GM18951 (cell line): ENCODE measurements around the gene SMARCC2.

Experiments
- POLR2A ChIP-seq: IDR thresholded peaks from 4 replicates; pipeline ENCODE4 v1.6.1; 2011; ENCODE audit warnings: mild to moderate bottlenecking; ENCODE audit not compliant: insufficient read length, insufficient read depth; ENCODE audit errors: extremely low read depth
- in situ Hi-C: fragments of 300-500 bp; cut with MboI; formaldehyde crosslinking; loops from one replicate; pipeline ENCODE4 v1.12.0; 2022; ENCODE audit warnings: low sequenced_read_pairs, mixed read lengths, inconsistent platforms; ENCODE audit not compliant: unreplicated experiment

The SMARCC2 gene

GRCh38 chr12:56165369-56165768 is 23.9 kb downstream of the SMARCC2 start:
- in situ Hi-C loops, result no loop called here
- peak; percentile 25 for TF ChIP-seq POLR2A

GRCh38 chr12:56164345-56164729 is 24.9 kb downstream of the SMARCC2 start:
- no peak for TF ChIP-seq POLR2A
- in situ Hi-C loops, result no loop called here

GRCh38 chr12:56163533-56164344 is 25.5 kb downstream of the SMARCC2 start:
- in situ Hi-C loops, result no loop called here
- TF ChIP-seq POLR2A, result no peak

GRCh38 chr12:56162468-56163290 is 26.6 kb downstream of the SMARCC2 start:
- in situ Hi-C loops, result no loop called here
- no peak for TF ChIP-seq POLR2A

- in situ Hi-C loops, result no loop called here
- peak; percentile 10 for TF ChIP-seq POLR2A
These were observed 27.5 kb downstream of the SMARCC2 start for GRCh38 chr12:56161690-56162351.

- TF ChIP-seq POLR2A, result no peak
- in situ Hi-C loops, result no loop called here
These were observed 28.2 kb downstream of the SMARCC2 start for GRCh38 chr12:56160894-56161689.

GRCh38 chr12:56160193-56160763 is 29.0 kb downstream of the SMARCC2 start:
- no peak for TF ChIP-seq POLR2A

GRCh38 chr12:56159482-56160192 is 29.6 kb downstream of the SMARCC2 start:
- no peak for TF ChIP-seq POLR2A
- in situ Hi-C loops, result no loop called here

More at GRCh38 chr12:56160193-56160763, 29.0 kb downstream of the SMARCC2 start:
- in situ Hi-C loops, result no loop called here

- in situ Hi-C loops, result no loop called here
- no peak for TF ChIP-seq POLR2A
These were observed 30.3 kb downstream of the SMARCC2 start for GRCh38 chr12:56158926-56159461.

- TF ChIP-seq POLR2A, result peak; percentile 98
- in situ Hi-C loops, result no loop called here
These were observed 31.0 kb downstream of the SMARCC2 start, which contains the start of gene MYL6 for GRCh38 chr12:56158029-56158925. Gene MYL6 (plus strand): TSS chr12:56158359. CDS start chr12:56158402, 43 bp downstream.
